Measurements from ENCODE around the gene ZCCHC3. TPM values are rescaled to one million over a fixed set of nuclear protein-coding genes. Genes with fewer than 3 reads are reported as not detected.
"Not testable (repeated sequence)": the region's sequence is repeated elsewhere in the genome, so short reads cannot be mapped to it uniquely, and the experiment has no call there.

Gene ZCCHC3
- total and polyA plus RNA-seq, 2 donors (not counting 3 experiments of a cell fraction or from before 2014, with no cell fraction given): 14.8 to 22.0 TPM

DNA sequence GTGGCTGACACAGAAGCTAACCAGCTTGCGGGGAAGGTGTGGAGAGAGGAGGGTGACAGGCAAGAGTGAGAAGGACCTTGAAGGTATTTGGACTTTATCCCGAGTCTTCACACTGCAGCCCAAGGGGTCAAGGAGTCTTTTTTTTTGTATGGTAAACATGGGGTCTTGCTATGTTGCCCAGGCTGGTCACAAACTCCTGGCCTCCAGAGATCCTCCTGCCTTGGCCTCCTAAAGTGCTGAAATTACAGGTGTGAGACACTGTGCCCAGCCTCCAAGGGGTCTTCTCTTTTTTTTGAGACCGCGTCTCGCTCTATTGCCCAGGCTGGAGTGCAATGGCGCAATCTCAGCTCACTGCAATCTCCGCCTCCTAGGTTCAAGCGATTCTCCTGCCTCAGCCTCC, 37.2 kb downstream of the ZCCHC3 start:
- H3K27ac ChIP-seq (ENCODE audit: insufficient read depth, low read depth, low read length): no peak overlapping the region
- H3K27me3 ChIP-seq (ENCODE audit: control insufficient read depth in 2 of 2, insufficient read depth in 2 of 2, low read length in 2 of 2): no peaks in the 10 kb centered on the region
- H3K36me3 ChIP-seq (ENCODE audit: control insufficient read depth in 2 of 2, extremely low read depth in 1 of 2, insufficient read depth in 2 of 2, low read length in 2 of 2): no peaks in the 10 kb centered on the region
- FAIRE-seq (no peak), DNase-seq (ENCODE audit: low read depth, low spot score) (no peak)
- no peaks in the 10 kb centered on the region for H3K9me1 ChIP-seq (replicated peaks; ENCODE audit: control insufficient read depth, extremely low read depth, insufficient read depth, low read length)
- no peaks in the 10 kb centered on the region for H4K20me1 ChIP-seq (replicated peaks; ENCODE audit: control insufficient read depth, extremely low read depth, insufficient read depth, low read length)
- POLR2A ChIA-PET: no interaction called here
- no peak overlapping the region for H2AFZ ChIP-seq (ENCODE audit: low read depth, low read length)
- H3K9ac ChIP-seq (replicated peaks; ENCODE audit: extremely low read depth, insufficient read depth, low read length): no peak overlapping the region
- BruUV-seq (replicated peaks): no TSS peak
- H3K4me3 ChIP-seq (replicated peaks in 1 of 3; ENCODE audit: insufficient read depth in 1 of 3, low read depth in 1 of 3, low read length in 3 of 3): no peak overlapping the region
- H3K79me2 ChIP-seq (ENCODE audit: control insufficient read depth, insufficient read depth, low read length): no peaks in the 10 kb centered on the region
- H3K9me3 ChIP-seq (replicated peaks; ENCODE audit: control insufficient read depth, insufficient read depth, low read length): no peaks in the 10 kb centered on the region
- CTCF ChIA-PET: interaction anchor here (2.1 kb wide), 1 partner anchor 97 kb away, joined by 5 read pairs; no protein-coding TSS in a partner anchor
- dilution Hi-C loops (cut with MboI; ENCODE audit: extremely low pct_ligation_motif_present, low sequenced_read_pairs): no loop called here
- no peaks in the 10 kb centered on the region for H3K4me1 ChIP-seq (ENCODE audit: control insufficient read depth, extremely low read depth, insufficient read depth, low read length)
- no peak overlapping the region for H3K4me2 ChIP-seq (ENCODE audit: insufficient read depth, low read length)
- intact Hi-C loops (cut with micrococcal nuclease): no loop called here
- no peak for TF ChIP-seq POLR2AphosphoS5 (IDR thresholded peaks at IDR 0.05; ENCODE audit: insufficient read depth, low read depth, low read length)
- TF ChIP-seq, protein P1, sequence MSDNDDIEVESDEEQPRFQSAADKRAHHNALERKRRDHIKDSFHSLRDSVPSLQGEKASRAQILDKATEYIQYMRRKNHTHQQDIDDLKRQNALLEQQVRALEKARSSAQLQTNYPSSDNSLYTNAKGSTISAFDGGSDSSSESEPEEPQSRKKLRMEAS (IDR thresholded peaks at IDR 0.05; ENCODE audit: insufficient read depth, insufficient read length): no peak
- TF ChIP-seq JUN (IDR thresholded peaks at IDR 0.05; ENCODE audit: borderline replicate concordance, insufficient read depth, insufficient read length, low read depth): no peak
- TF ChIP-seq, protein P2, sequence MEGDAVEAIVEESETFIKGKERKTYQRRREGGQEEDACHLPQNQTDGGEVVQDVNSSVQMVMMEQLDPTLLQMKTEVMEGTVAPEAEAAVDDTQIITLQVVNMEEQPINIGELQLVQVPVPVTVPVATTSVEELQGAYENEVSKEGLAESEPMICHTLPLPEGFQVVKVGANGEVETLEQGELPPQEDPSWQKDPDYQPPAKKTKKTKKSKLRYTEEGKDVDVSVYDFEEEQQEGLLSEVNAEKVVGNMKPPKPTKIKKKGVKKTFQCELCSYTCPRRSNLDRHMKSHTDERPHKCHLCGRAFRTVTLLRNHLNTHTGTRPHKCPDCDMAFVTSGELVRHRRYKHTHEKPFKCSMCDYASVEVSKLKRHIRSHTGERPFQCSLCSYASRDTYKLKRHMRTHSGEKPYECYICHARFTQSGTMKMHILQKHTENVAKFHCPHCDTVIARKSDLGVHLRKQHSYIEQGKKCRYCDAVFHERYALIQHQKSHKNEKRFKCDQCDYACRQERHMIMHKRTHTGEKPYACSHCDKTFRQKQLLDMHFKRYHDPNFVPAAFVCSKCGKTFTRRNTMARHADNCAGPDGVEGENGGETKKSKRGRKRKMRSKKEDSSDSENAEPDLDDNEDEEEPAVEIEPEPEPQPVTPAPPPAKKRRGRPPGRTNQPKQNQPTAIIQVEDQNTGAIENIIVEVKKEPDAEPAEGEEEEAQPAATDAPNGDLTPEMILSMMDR (IDR thresholded peaks at IDR 0.05; ENCODE audit: extremely low read depth in 1 of 2, insufficient read depth in 1 of 2, low read depth in 1 of 2, low read length in 2 of 2): no peak
- TF ChIP-seq POLR2A (IDR thresholded peaks at IDR 0.05; ENCODE audit: low read depth, low read length): no peak
- TF ChIP-seq FOS (IDR thresholded peaks at IDR 0.05; ENCODE audit: borderline replicate concordance, insufficient read depth, low read length): no peak
- TF ChIP-seq GATA2 (IDR thresholded peaks at IDR 0.05; ENCODE audit: insufficient read depth, insufficient read length, low read depth, low read length): no peak
- no peak for TF ChIP-seq MYC (IDR thresholded peaks at IDR 0.05; ENCODE audit: low read depth, low read length)
- TF ChIP-seq EZH2 (IDR thresholded peaks at IDR 0.05; ENCODE audit: borderline replicate concordance, low read depth, low read length, severe bottlenecking): no peak

DNA sequence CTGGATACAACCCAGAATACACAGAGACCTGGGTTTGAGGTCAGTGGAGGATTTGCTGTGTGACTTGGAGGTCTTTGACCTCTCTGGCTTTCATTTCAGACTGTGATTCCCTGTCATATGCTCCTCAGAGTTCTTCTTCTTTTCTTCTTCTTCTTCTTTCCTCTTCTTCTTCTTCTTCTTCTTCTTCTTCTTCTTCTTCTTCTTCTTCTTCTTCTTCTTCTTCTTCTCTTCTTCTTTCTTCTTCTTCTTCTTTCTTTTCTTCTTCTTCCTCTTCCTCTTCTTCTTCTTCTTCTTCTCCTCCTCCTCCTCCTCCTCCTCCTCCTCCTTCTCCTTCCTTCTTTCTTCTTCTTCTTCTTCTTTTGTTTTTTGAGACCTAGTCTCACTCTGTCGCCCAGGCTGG, 38.7 kb downstream of the ZCCHC3 start:
- H3K36me3 ChIP-seq (ENCODE audit: control insufficient read depth in 2 of 2, extremely low read depth in 1 of 2, insufficient read depth in 2 of 2, low read length in 2 of 2); H3K9me1 ChIP-seq (replicated peaks; ENCODE audit: control insufficient read depth, extremely low read depth, insufficient read depth, low read length); H3K79me2 ChIP-seq (ENCODE audit: control insufficient read depth, insufficient read depth, low read length); H2AFZ ChIP-seq (ENCODE audit: low read depth, low read length); FAIRE-seq; H4K20me1 ChIP-seq (replicated peaks; ENCODE audit: control insufficient read depth, extremely low read depth, insufficient read depth, low read length); POLR2A ChIA-PET; H3K4me1 ChIP-seq (ENCODE audit: control insufficient read depth, extremely low read depth, insufficient read depth, low read length); intact Hi-C loops (cut with micrococcal nuclease); H3K9me3 ChIP-seq (replicated peaks; ENCODE audit: control insufficient read depth, insufficient read depth, low read length); H3K27me3 ChIP-seq (ENCODE audit: control insufficient read depth in 2 of 2, insufficient read depth in 2 of 2, low read length in 2 of 2); BruUV-seq (replicated peaks); H3K27ac ChIP-seq (ENCODE audit: insufficient read depth, low read depth, low read length); CTCF ChIA-PET; dilution Hi-C loops (cut with MboI; ENCODE audit: extremely low pct_ligation_motif_present, low sequenced_read_pairs); DNase-seq (ENCODE audit: low read depth, low spot score); H3K9ac ChIP-seq (replicated peaks; ENCODE audit: extremely low read depth, insufficient read depth, low read length); H3K4me3 ChIP-seq (replicated peaks in 1 of 3; ENCODE audit: insufficient read depth in 1 of 3, low read depth in 1 of 3, low read length in 3 of 3); H3K4me2 ChIP-seq (ENCODE audit: insufficient read depth, low read length): not testable (repeated sequence)

Data from endothelial cell of umbilical vein (primary cell).